GM19463 (cell line): Measurements from ENCODE around the gene CHMP4A.

Source experiments
- ATAC-seq: cut with Tn5 transposase; IDR thresholded peaks from one replicate; pipeline ENCODE4 v1.9.1; 2021; ENCODE audit warnings: mild to moderate bottlenecking, moderate library complexity; ENCODE audit not compliant: unreplicated experiment

Gene CHMP4A

GRCh38 chr14:24179961-24180796, 33.1 kb downstream of the CHMP4A start:
- ATAC-seq: no peak

GRCh38 chr14:24179294-24179960, 33.9 kb downstream of the CHMP4A start:
- ATAC-seq: no peak

- ATAC-seq: no peak
Observed at GRCh38 chr14:24178399-24179178, 34.7 kb downstream of the CHMP4A start.

- ATAC-seq: no peak
Observed at GRCh38 chr14:24177891-24178290, 35.4 kb downstream of the CHMP4A start.

GRCh38 chr14:24177041-24177825, 36.1 kb downstream of the CHMP4A start:
- no peak for ATAC-seq

- ATAC-seq: no peak
Observed at GRCh38 chr14:24176599-24176998, 36.7 kb downstream of the CHMP4A start.

- ATAC-seq: no peak
Observed at GRCh38 chr14:24172871-24173281, 40.4 kb downstream of the CHMP4A start.

GRCh38 chr14:24172261-24172860, 40.9 kb downstream of the CHMP4A start:
- ATAC-seq: no peak

- ATAC-seq: peak; percentile 80
Observed at GRCh38 chr14:24171422-24172260, 41.6 kb downstream of the CHMP4A start, which contains the start of gene REC8. REC8 (plus strand) TSS chr14:24172080; CDS start chr14:24172553, 473 bp downstream.

- ATAC-seq: no peak
Observed at GRCh38 chr14:24167469-24168114, 45.7 kb downstream of the CHMP4A start.

GRCh38 chr14:24165785-24166184, 47.5 kb downstream of the CHMP4A start:
- ATAC-seq: no peak

GRCh38 chr14:24164518-24164991, 48.7 kb downstream of the CHMP4A start:
- ATAC-seq: no peak

- no peak for ATAC-seq
Observed at GRCh38 chr14:24162093-24162492, 51.2 kb downstream of the CHMP4A start.

GRCh38 chr14:24160850-24161804, 52.2 kb downstream of the CHMP4A start, which contains the start of gene IRF9:
IRF9 (plus strand) TSS chr14:24161265; CDS start chr14:24162145, 880 bp downstream.
- ATAC-seq: peak; percentile 82

- ATAC-seq: no peak
Observed at GRCh38 chr14:24160499-24160849, 52.8 kb downstream of the CHMP4A start.

GRCh38 chr14:24159777-24160498, 53.4 kb downstream of the CHMP4A start:
- ATAC-seq: no peak
